SJSA1 (cell line): Measurements from ENCODE around the gene SLC16A10. TPM values are rescaled to one million over a fixed set of nuclear protein-coding genes. Genes with fewer than 3 reads are reported as not detected.

Source experiments
- DNase-seq, 2 experiments: peaks; one replicate each; pipeline ENCODE4 v3.0.0-alpha.2; 2015 to 2020; ENCODE audit warnings: low spot score in 2 of 2, low read depth in 1 of 2
- H3K27ac ChIP-seq: fragments of 250-450 bp; sonication (Bioruptor Pico); 2 replicates; pipeline ENCODE4 v1.5.1; 2020; ENCODE audit warnings: mild to moderate bottlenecking, moderate library complexity
- H3K27me3 ChIP-seq: fragments of 250-450 bp; sonication (Bioruptor Pico); replicated peaks from 2 replicates; pipeline ENCODE4 v1.5.1; 2020; ENCODE audit warnings: mild to moderate bottlenecking, moderate library complexity
- H3K36me3 ChIP-seq: fragments of 250-450 bp; sonication (Bioruptor Pico); 2 replicates; pipeline ENCODE4 v1.5.1; 2020; ENCODE audit warnings: mild to moderate bottlenecking
- H3K4me1 ChIP-seq: fragments of 250-450 bp; sonication (Bioruptor Pico); replicated peaks from 2 replicates; pipeline ENCODE4 v1.6.1; 2021; ENCODE audit warnings: mild to moderate bottlenecking
- H3K4me3 ChIP-seq: fragments of 250-450 bp; sonication (Bioruptor Pico); 2 replicates; pipeline ENCODE4 v1.5.1; 2020; ENCODE audit warnings: mild to moderate bottlenecking
- H3K9me3 ChIP-seq: fragments of 250-450 bp; sonication (Bioruptor Pico); replicated peaks from 2 replicates; pipeline ENCODE4 v1.5.1; 2020; ENCODE audit warnings: mild to moderate bottlenecking
- total RNA-seq: library from RNA; depleted of rRNA; stranded (reverse); fragments of >200 nt; shearing (Covaris generic); gene quantifications from 2 replicates; pipeline ENCODE4 v1.2.3, GENCODE V29; 2014

SLC16A10 gene
- total RNA-seq, 1 experiment from 2014 or later = not detected

- H3K4me1 ChIP-seq = no peaks in the 10 kb centered on the region
- no peak for DNase-seq
- no peak overlapping the region for H3K27ac ChIP-seq
- no peak overlapping the region for H3K4me3 ChIP-seq
- H3K9me3 ChIP-seq = no peaks in the 10 kb centered on the region
- no peaks in the 10 kb centered on the region for H3K36me3 ChIP-seq
- H3K27me3 ChIP-seq = peaks cover 12% of the 10 kb centered on the region
Observed at GRCh38 chr6:111096246-111096645, 8.9 kb downstream of the SLC16A10 start.

- no peak for DNase-seq
- Histone ChIP-seq H3K27ac (no peak overlapping the region), H3K4me3 (no peak overlapping the region), H3K9me3 (no peaks in the 10 kb centered on the region), H3K27me3 (peaks cover 9% of the 10 kb centered on the region), H3K4me1 (no peaks in the 10 kb centered on the region), H3K36me3 (no peaks in the 10 kb centered on the region)
Observed at GRCh38 chr6:111098597-111098996, 11.3 kb downstream of the SLC16A10 start.

- H3K9me3 ChIP-seq = no peaks in the 10 kb centered on the region
- no peak overlapping the region for H3K27ac ChIP-seq
- no peaks in the 10 kb centered on the region for H3K4me1 ChIP-seq
- no peak overlapping the region for H3K4me3 ChIP-seq
- H3K27me3 ChIP-seq = peaks cover 9% of the 10 kb centered on the region
- DNase-seq = no peak
- no peaks in the 10 kb centered on the region for H3K36me3 ChIP-seq
Observed at GRCh38 chr6:111101987-111102386, 14.7 kb downstream of the SLC16A10 start.

GRCh38 chr6:111105578-111105977 is 18.3 kb downstream of the SLC16A10 start:
- no peaks in the 10 kb centered on the region for H3K36me3 ChIP-seq
- no peak overlapping the region for H3K4me3 ChIP-seq
- no peak overlapping the region for H3K27ac ChIP-seq
- no peaks in the 10 kb centered on the region for H3K4me1 ChIP-seq
- DNase-seq = peak in 1 of 2 experiments; percentile 44
- no peaks in the 10 kb centered on the region for H3K9me3 ChIP-seq
- H3K27me3 ChIP-seq = no peaks in the 10 kb centered on the region

GRCh38 chr6:111107589-111107988 is 20.3 kb downstream of the SLC16A10 start:
- Histone ChIP-seq H3K27ac (no peak overlapping the region), H3K9me3 (no peaks in the 10 kb centered on the region), H3K4me3 (no peak overlapping the region), H3K27me3 (peaks cover 3% of the 10 kb centered on the region; the same call in 1 of the 2 replicates), H3K36me3 (no peaks in the 10 kb centered on the region), H3K4me1 (no peaks in the 10 kb centered on the region)
- DNase-seq = no peak

GRCh38 chr6:111110036-111110435 is 22.7 kb downstream of the SLC16A10 start:
- H3K9me3 ChIP-seq = no peaks in the 10 kb centered on the region
- no peak overlapping the region for H3K27ac ChIP-seq
- H3K27me3 ChIP-seq = peaks cover 8% of the 10 kb centered on the region; the same call in 1 of the 2 replicates
- H3K4me3 ChIP-seq = no peak overlapping the region
- H3K36me3 ChIP-seq = no peaks in the 10 kb centered on the region
- no peak for DNase-seq
- H3K4me1 ChIP-seq = no peaks in the 10 kb centered on the region

- H3K36me3 ChIP-seq = no peaks in the 10 kb centered on the region
- no peak overlapping the region for H3K4me3 ChIP-seq
- no peaks in the 10 kb centered on the region for H3K4me1 ChIP-seq
- no peak overlapping the region for H3K27ac ChIP-seq
- H3K27me3 ChIP-seq = peaks cover 8% of the 10 kb centered on the region; the same call in 1 of the 2 replicates
- no peaks in the 10 kb centered on the region for H3K9me3 ChIP-seq
- DNase-seq = no peak
Observed at GRCh38 chr6:111113336-111114086, 26.2 kb downstream of the SLC16A10 start.

GRCh38 chr6:111114087-111114443 is 26.8 kb downstream of the SLC16A10 start:
- DNase-seq = no peak

GRCh38 chr6:111114482-111114881 is 27.2 kb downstream of the SLC16A10 start:
- Histone ChIP-seq H3K4me1 (no peaks in the 10 kb centered on the region), H3K27ac (no peak overlapping the region), H3K9me3 (no peaks in the 10 kb centered on the region), H3K36me3 (no peaks in the 10 kb centered on the region), H3K27me3 (peaks cover 8% of the 10 kb centered on the region; the same call in 1 of the 2 replicates), H3K4me3 (no peak overlapping the region)
- no peak for DNase-seq

More at GRCh38 chr6:111114087-111114443, 26.8 kb downstream of the SLC16A10 start:
- no peaks in the 10 kb centered on the region for H3K36me3 ChIP-seq
- no peak overlapping the region for H3K4me3 ChIP-seq
- peaks cover 8% of the 10 kb centered on the region; the same call in 1 of the 2 replicates for H3K27me3 ChIP-seq
- H3K9me3 ChIP-seq = no peaks in the 10 kb centered on the region
- no peak overlapping the region for H3K27ac ChIP-seq
- no peaks in the 10 kb centered on the region for H3K4me1 ChIP-seq

- H3K27me3 ChIP-seq = no peaks in the 10 kb centered on the region
Observed at GRCh38 chr6:111118826-111119225, 31.5 kb downstream of the SLC16A10 start.

GRCh38 chr6:111119571-111120329 is 32.4 kb downstream of the SLC16A10 start:
- no peak for DNase-seq
- Histone ChIP-seq H3K4me1 (no peaks in the 10 kb centered on the region), H3K27ac (no peak overlapping the region), H3K27me3 (no peaks in the 10 kb centered on the region), H3K4me3 (no peak overlapping the region), H3K9me3 (no peaks in the 10 kb centered on the region), H3K36me3 (no peaks in the 10 kb centered on the region)

More at GRCh38 chr6:111118826-111119225, 31.5 kb downstream of the SLC16A10 start:
- Histone ChIP-seq H3K9me3 (no peaks in the 10 kb centered on the region), H3K4me1 (no peaks in the 10 kb centered on the region), H3K36me3 (no peaks in the 10 kb centered on the region), H3K27ac (no peak overlapping the region), H3K4me3 (no peak overlapping the region)
- DNase-seq = no peak

- H3K36me3 ChIP-seq = no peaks in the 10 kb centered on the region
- no peaks in the 10 kb centered on the region for H3K4me1 ChIP-seq
- no peak overlapping the region for H3K27ac ChIP-seq
- no peak overlapping the region for H3K4me3 ChIP-seq
- 0 out of 2 replicates have a peak, but pooled peaks cover 4% of the 10 kb centered on the region for H3K27me3 ChIP-seq
- no peak for DNase-seq
- no peaks in the 10 kb centered on the region for H3K9me3 ChIP-seq
Observed at GRCh38 chr6:111121789-111122350, 34.6 kb downstream of the SLC16A10 start.

- 0 out of 2 replicates have a peak, but pooled peaks cover 4% of the 10 kb centered on the region for H3K27me3 ChIP-seq
- no peaks in the 10 kb centered on the region for H3K36me3 ChIP-seq
- H3K9me3 ChIP-seq = no peaks in the 10 kb centered on the region
- DNase-seq = no peak
- H3K4me1 ChIP-seq = no peaks in the 10 kb centered on the region
- no peak overlapping the region for H3K27ac ChIP-seq
- H3K4me3 ChIP-seq = no peak overlapping the region
Observed at GRCh38 chr6:111122458-111123286, 35.4 kb downstream of the SLC16A10 start.
